AG04450 (cell line): ENCODE results near the gene CPVL. TPM values are rescaled to one million over a fixed set of nuclear protein-coding genes. Genes with fewer than 3 reads are reported as not detected.

ENCODE experiments used
- CTCF ChIA-PET: fragments of 300-600, 350-600 bp; formaldehyde crosslinking; extraction: SDS; loops from one replicate; lab custom pipeline; 2022; ENCODE audit warnings: antibody characterized with exemption, inconsistent platforms; lab: Charles Lee
- POLR2A ChIA-PET: fragments of 350-600 bp; formaldehyde crosslinking; extraction: SDS; loops from one replicate; lab custom pipeline; 2021; ENCODE audit warnings: antibody characterized with exemption, inconsistent platforms; lab: Yijun Ruan, JAX
- DNase-seq: peaks from one replicate; pipeline ENCODE4 v3.0.0-alpha.2; 2011; ENCODE audit warnings: low read depth, low spot score
- H3K27ac ChIP-seq: one replicate; pipeline ENCODE4 v1.5.1; 2012; ENCODE audit warnings: low read depth, low read length, control low read depth
- H3K27me3 ChIP-seq: one replicate; pipeline ENCODE4 v1.6.0; 2012; ENCODE audit warnings: low read length; ENCODE audit not compliant: control insufficient read depth, insufficient read depth
- H3K4me3 ChIP-seq: 2 replicates; pipeline ENCODE4 v1.5.1; 2011; ENCODE audit warnings: mild to moderate bottlenecking, low read depth, low read length, control low read depth
- H3K9me3 ChIP-seq: 2 replicates; pipeline ENCODE4 v1.5.1; 2012; ENCODE audit warnings: low read length; ENCODE audit not compliant: control insufficient read depth, insufficient read depth
- polyA plus RNA-seq: library from polyadenylated mRNA; depleted of rRNA; stranded (reverse); fragments of >200 nt; gene quantifications from 2 replicates; pipeline ENCODE4 v1.2.3, GENCODE V29; 2011
- TF ChIP-seq, protein P1 (sequence below): IDR thresholded peaks from 2 replicates; pipeline ENCODE4 v1.5.1; 2011; ENCODE audit warnings: low read depth, low read length, control low read depth, inconsistent platforms

The CPVL gene
- polyA plus RNA-seq, 1 experiment = not detected

DNA sequence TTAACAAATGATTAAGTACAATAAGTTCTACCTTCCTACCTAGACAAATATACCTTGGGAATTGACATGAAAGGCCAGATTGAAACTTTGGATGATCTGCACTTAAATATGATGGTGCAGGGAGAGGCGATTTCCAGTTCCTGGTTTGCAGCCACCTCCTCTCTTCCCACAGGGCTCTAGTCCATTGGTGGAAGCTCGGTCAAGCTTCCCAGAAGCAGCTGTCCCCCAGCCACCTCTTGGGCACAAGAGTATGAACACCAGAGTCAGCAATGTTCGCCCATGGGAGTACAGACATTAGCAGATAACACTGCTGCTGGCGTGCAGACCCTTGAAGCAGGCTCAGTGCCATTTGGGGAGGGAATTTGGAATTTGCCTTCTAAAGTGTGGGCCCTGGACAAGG is 1.5 kb upstream of the CPVL start:
- TF ChIP-seq, protein P1, sequence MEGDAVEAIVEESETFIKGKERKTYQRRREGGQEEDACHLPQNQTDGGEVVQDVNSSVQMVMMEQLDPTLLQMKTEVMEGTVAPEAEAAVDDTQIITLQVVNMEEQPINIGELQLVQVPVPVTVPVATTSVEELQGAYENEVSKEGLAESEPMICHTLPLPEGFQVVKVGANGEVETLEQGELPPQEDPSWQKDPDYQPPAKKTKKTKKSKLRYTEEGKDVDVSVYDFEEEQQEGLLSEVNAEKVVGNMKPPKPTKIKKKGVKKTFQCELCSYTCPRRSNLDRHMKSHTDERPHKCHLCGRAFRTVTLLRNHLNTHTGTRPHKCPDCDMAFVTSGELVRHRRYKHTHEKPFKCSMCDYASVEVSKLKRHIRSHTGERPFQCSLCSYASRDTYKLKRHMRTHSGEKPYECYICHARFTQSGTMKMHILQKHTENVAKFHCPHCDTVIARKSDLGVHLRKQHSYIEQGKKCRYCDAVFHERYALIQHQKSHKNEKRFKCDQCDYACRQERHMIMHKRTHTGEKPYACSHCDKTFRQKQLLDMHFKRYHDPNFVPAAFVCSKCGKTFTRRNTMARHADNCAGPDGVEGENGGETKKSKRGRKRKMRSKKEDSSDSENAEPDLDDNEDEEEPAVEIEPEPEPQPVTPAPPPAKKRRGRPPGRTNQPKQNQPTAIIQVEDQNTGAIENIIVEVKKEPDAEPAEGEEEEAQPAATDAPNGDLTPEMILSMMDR = no peak
- ChIA-PET POLR2A (no interaction called here), CTCF (no interaction called here)
- no peak overlapping the region for H3K27ac ChIP-seq
- H3K27me3 ChIP-seq = peaks cover 16% of the 10 kb centered on the region
- no peaks in the 10 kb centered on the region for H3K9me3 ChIP-seq
- H3K4me3 ChIP-seq = no peak overlapping the region
- DNase-seq = no peak

DNA sequence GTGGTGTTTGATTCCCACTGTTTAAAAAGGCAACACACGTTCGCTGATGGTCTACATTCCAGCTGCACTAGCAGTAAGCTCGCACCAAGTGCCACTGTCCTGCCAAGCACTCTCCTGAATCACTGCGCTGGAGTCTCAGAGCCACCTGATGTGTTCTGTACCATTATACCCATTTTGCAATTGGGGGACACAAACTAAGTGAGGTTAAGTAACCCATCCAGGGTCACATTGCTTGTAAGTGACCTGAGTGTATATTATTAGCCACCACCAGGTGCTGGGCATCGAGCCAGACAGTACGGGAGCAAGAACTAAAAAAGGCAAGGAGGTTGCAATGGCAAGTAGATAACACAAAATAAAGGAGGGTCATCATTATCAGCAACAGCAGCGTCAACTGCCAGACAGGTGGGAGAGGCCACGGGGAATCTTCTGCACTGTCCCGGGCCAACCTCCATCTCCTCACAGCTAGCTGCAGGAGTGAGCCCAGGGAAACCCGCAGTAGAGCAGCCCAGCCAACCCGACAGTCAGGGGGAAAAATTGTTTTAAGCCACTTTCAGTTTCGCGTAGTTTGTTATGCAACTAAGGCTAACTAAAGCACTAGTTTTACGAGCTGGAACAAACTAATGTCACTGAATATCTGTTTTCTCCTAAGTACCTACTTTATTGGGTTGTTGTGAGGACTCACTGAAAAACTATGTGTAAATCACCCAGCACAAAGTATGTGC is 712 bp upstream of the CPVL start:
- TF ChIP-seq, protein P1 = no peak
- CTCF ChIA-PET = interaction anchor here (0.6 kb wide), 2 partner anchors 49 to 56 kb away, joined by 3 read pairs; no protein-coding TSS in a partner anchor

DNA sequence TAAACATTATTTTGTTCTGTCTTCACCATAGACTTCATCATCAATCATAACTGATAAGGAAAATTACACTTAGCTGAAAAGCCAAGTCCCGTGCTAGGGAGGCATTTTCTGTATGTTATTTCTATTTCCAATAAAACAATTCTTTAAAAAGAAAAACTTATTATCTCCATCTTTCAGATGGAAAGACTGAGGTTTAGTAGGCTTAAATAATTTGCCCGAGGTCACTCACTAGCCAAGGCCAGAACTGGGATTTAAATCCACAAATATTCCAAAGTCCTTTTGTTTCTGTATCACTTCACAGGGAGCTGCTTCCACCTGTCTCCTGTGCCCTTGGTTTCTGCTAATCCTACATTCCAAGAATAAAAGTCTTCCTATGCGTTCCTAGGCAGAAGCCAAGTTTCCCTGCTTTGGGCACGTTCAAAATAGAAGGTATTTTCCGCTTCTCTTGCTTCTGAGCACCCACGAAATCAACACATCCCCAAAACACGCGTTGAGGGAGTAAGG is 732 bp downstream of the CPVL start:
- Histone ChIP-seq H3K4me3 (no peak overlapping the region), H3K9me3 (no peaks in the 10 kb centered on the region), H3K27me3 (peaks cover 16% of the 10 kb centered on the region), H3K27ac (no peak overlapping the region)
- ChIA-PET POLR2A (no interaction called here), CTCF (interaction anchor here (1.4 kb wide), 1 partner anchor 224 kb away, joined by 5 read pairs; no protein-coding TSS in a partner anchor)
- no peak for DNase-seq
- TF ChIP-seq, protein P1 = no peak

More for the DNA sequence above, 712 bp upstream of the CPVL start:
- no peaks in the 10 kb centered on the region for H3K9me3 ChIP-seq
- H3K27ac ChIP-seq = no peak overlapping the region
- POLR2A ChIA-PET = no interaction called here
- H3K4me3 ChIP-seq = no peak overlapping the region
- peaks cover 16% of the 10 kb centered on the region for H3K27me3 ChIP-seq
- no peak for DNase-seq

DNA sequence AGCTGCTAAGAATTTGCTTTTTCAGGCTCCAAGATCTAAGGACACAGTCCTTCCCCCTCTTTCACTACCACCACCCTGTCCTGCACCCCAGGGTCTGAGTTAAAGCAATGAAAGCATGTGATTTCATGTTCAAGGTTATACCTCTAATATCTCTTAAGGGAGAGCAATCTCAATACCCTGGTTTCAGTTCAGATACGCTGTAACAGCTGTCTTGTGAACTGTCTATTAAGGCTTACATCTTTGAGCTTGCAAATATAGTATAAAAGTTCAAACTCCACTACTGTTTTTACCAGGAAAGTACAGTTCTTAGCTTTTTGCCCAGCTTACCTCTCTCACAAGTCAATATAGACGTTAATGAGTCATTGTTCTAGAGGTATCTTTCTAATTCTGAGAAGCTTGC is 2.6 kb downstream of the CPVL start:
- Histone ChIP-seq H3K27ac (no peak overlapping the region), H3K27me3 (peaks cover 16% of the 10 kb centered on the region), H3K4me3 (no peak overlapping the region), H3K9me3 (no peaks in the 10 kb centered on the region)
- DNase-seq = no peak
- ChIA-PET CTCF (no interaction called here), POLR2A (no interaction called here)
- TF ChIP-seq, protein P1 = no peak

DNA sequence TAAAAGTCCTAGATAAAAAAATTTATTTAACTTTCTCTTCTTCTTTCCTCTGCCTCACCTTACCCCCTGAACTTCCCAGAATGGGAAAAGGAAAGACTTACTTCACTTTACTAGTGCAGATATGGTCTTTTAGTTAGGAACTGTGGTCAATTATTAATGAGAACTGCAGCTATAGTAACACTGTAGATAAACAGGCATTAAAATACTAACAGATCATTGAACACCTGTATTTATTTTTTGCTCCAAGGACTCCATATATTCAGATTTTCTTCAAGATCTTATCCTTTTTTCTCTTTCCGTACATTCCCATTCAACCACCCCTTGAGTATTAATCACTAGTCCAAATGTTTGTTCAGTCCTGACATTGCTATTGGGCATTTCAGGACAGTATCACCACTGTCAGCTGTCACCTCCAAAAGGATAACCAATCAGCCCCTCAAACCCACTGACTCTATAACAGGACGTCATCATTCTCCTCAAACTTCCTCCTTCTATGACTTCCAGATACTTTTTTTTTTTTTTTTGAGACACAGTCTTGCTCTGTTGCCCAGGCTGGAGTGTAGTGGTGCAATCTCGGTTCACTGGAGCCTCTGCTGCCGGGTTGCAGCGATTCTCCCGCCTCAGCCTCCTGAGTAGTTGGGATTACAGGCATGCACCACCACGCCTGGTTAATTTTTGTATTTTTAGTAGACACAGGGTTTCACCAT is 4.2 kb downstream of the CPVL start:
- Histone ChIP-seq H3K9me3 (no peaks in the 10 kb centered on the region), H3K4me3 (no peak overlapping the region), H3K27me3 (peaks cover 16% of the 10 kb centered on the region), H3K27ac (no peak overlapping the region)
- TF ChIP-seq, protein P1 = no peak
- DNase-seq = no peak
- CTCF ChIA-PET = no interaction called here
- POLR2A ChIA-PET = no interaction called here
